Neuron (in vitro differentiated cells): Measurements from ENCODE around the gene PORCN.
"Not testable (repeated sequence)": the region's sequence is repeated elsewhere in the genome, so short reads cannot be mapped to it uniquely, and the experiment has no call there.

Source experiments
- H2AFZ ChIP-seq: one replicate; pipeline ENCODE4 v1.6.1; 2013; ENCODE audit warnings: low read depth, mild to moderate bottlenecking, inconsistent platforms, low read length, moderate library complexity
- H3K27me3 ChIP-seq: one replicate; pipeline ENCODE4 v1.6.1; 2013; ENCODE audit warnings: low read length; ENCODE audit not compliant: insufficient read depth
- H3K36me3 ChIP-seq: one replicate; pipeline ENCODE4 v1.6.1; 2013; ENCODE audit warnings: low read length; ENCODE audit not compliant: insufficient read depth
- H3K4me1 ChIP-seq: one replicate; pipeline ENCODE4 v1.6.1; 2013; ENCODE audit warnings: low read length; ENCODE audit not compliant: insufficient read depth
- H3K4me3 ChIP-seq: 2 replicates; pipeline ENCODE4 v1.5.1; 2013; ENCODE audit warnings: mild to moderate bottlenecking, low read length, moderate library complexity
- H3K9me3 ChIP-seq: one replicate; pipeline ENCODE4 v1.6.1; 2013; ENCODE audit warnings: low read length

The PORCN gene

GRCh38 chrX:48507246-48507645, 1.5 kb upstream of the PORCN start:
- Histone ChIP-seq H3K36me3 (no peaks in the 10 kb centered on the region), H3K4me1 (no peaks in the 10 kb centered on the region), H3K4me3 (no peak overlapping the region), H3K9me3 (no peaks in the 10 kb centered on the region), H2AFZ (no peak overlapping the region), H3K27me3 (no peaks in the 10 kb centered on the region)

- Histone ChIP-seq H3K36me3 (no peaks in the 10 kb centered on the region), H3K4me1 (no peaks in the 10 kb centered on the region), H2AFZ (peak overlapping the region; percentile 70), H3K9me3 (no peaks in the 10 kb centered on the region), H3K27me3 (no peaks in the 10 kb centered on the region), H3K4me3 (peak overlapping the region; percentile 85)
Observed at GRCh38 chrX:48509245-48509590, 426 bp downstream of the PORCN start.

GRCh38 chrX:48509619-48510018, 827 bp downstream of the PORCN start:
- H3K27me3 ChIP-seq = no peaks in the 10 kb centered on the region
- H2AFZ ChIP-seq = no peak overlapping the region
- H3K9me3 ChIP-seq = no peaks in the 10 kb centered on the region
- H3K36me3 ChIP-seq = no peaks in the 10 kb centered on the region
- H3K4me3 ChIP-seq = peak overlapping the region; percentile 85
- no peaks in the 10 kb centered on the region for H3K4me1 ChIP-seq

GRCh38 chrX:48511560-48511959, 2.8 kb downstream of the PORCN start:
- no peak overlapping the region for H3K4me3 ChIP-seq
- H2AFZ ChIP-seq = no peak overlapping the region
- H3K36me3 ChIP-seq = no peaks in the 10 kb centered on the region
- no peaks in the 10 kb centered on the region for H3K27me3 ChIP-seq
- H3K4me1 ChIP-seq = no peaks in the 10 kb centered on the region
- H3K9me3 ChIP-seq = no peaks in the 10 kb centered on the region

- H3K4me3 ChIP-seq = no peak overlapping the region
- no peaks in the 10 kb centered on the region for H3K27me3 ChIP-seq
- H3K36me3 ChIP-seq = no peaks in the 10 kb centered on the region
- no peak overlapping the region for H2AFZ ChIP-seq
- H3K9me3 ChIP-seq = no peaks in the 10 kb centered on the region
- no peaks in the 10 kb centered on the region for H3K4me1 ChIP-seq
Observed at GRCh38 chrX:48512371-48512935, 3.7 kb downstream of the PORCN start.

- Histone ChIP-seq H2AFZ (no peak overlapping the region), H3K9me3 (no peaks in the 10 kb centered on the region), H3K4me3 (no peak overlapping the region), H3K27me3 (no peaks in the 10 kb centered on the region), H3K36me3 (no peaks in the 10 kb centered on the region), H3K4me1 (no peaks in the 10 kb centered on the region)
Observed at GRCh38 chrX:48513670-48514069, 4.9 kb downstream of the PORCN start.

GRCh38 chrX:48514126-48514806, 5.5 kb downstream of the PORCN start:
- Histone ChIP-seq H3K27me3 (no peaks in the 10 kb centered on the region), H3K36me3 (no peaks in the 10 kb centered on the region), H3K4me3 (no peak overlapping the region), H3K4me1 (no peaks in the 10 kb centered on the region), H2AFZ (no peak overlapping the region), H3K9me3 (no peaks in the 10 kb centered on the region)

GRCh38 chrX:48514868-48515460, 6.2 kb downstream of the PORCN start:
- no peak overlapping the region for H3K4me3 ChIP-seq
- no peaks in the 10 kb centered on the region for H3K27me3 ChIP-seq
- H3K9me3 ChIP-seq = no peaks in the 10 kb centered on the region
- H2AFZ ChIP-seq = no peak overlapping the region
- H3K36me3 ChIP-seq = no peaks in the 10 kb centered on the region
- H3K4me1 ChIP-seq = no peaks in the 10 kb centered on the region

- H2AFZ ChIP-seq = no peak overlapping the region
- H3K4me1 ChIP-seq = no peaks in the 10 kb centered on the region
- H3K36me3 ChIP-seq = no peaks in the 10 kb centered on the region
- no peak overlapping the region for H3K4me3 ChIP-seq
- no peaks in the 10 kb centered on the region for H3K27me3 ChIP-seq
- H3K9me3 ChIP-seq = no peaks in the 10 kb centered on the region
Observed at GRCh38 chrX:48515842-48516241, 7.0 kb downstream of the PORCN start.

- no peaks in the 10 kb centered on the region for H3K36me3 ChIP-seq
- H3K9me3 ChIP-seq = no peaks in the 10 kb centered on the region
- no peak overlapping the region for H2AFZ ChIP-seq
- H3K27me3 ChIP-seq = no peaks in the 10 kb centered on the region
- no peak overlapping the region for H3K4me3 ChIP-seq
- no peaks in the 10 kb centered on the region for H3K4me1 ChIP-seq
Observed at GRCh38 chrX:48516285-48516684, 7.5 kb downstream of the PORCN start.

GRCh38 chrX:48516987-48517386, 8.2 kb downstream of the PORCN start:
- Histone ChIP-seq H3K9me3 (no peaks in the 10 kb centered on the region), H3K4me3 (no peak overlapping the region), H3K4me1 (no peaks in the 10 kb centered on the region), H3K27me3 (no peaks in the 10 kb centered on the region), H2AFZ (no peak overlapping the region), H3K36me3 (no peaks in the 10 kb centered on the region)

- H3K36me3 ChIP-seq, H3K4me3 ChIP-seq, H2AFZ ChIP-seq, H3K4me1 ChIP-seq, H3K9me3 ChIP-seq, H3K27me3 ChIP-seq: not testable (repeated sequence)
Observed at GRCh38 chrX:48519481-48519880, 10.7 kb downstream of the PORCN start.

- H3K27me3 ChIP-seq = no peaks in the 10 kb centered on the region
- H3K4me1 ChIP-seq = peaks cover 3% of the 10 kb centered on the region
- H3K4me3 ChIP-seq = no peak overlapping the region
- H3K36me3 ChIP-seq = peaks cover 8% of the 10 kb centered on the region
- H3K9me3 ChIP-seq = no peaks in the 10 kb centered on the region
- H2AFZ ChIP-seq = no peak overlapping the region
Observed at GRCh38 chrX:48520455-48520854, 11.7 kb downstream of the PORCN start.

- Histone ChIP-seq H3K36me3 (peaks cover 8% of the 10 kb centered on the region), H3K27me3 (no peaks in the 10 kb centered on the region), H3K4me1 (peaks cover 3% of the 10 kb centered on the region), H3K4me3 (peak overlapping the region; percentile 95), H3K9me3 (no peaks in the 10 kb centered on the region), H2AFZ (no peak overlapping the region)
Observed at GRCh38 chrX:48520976-48521352, 12.2 kb downstream of the PORCN start.
